Keratinocyte (primary cell): Measurements from ENCODE around the gene ALAS2. TPM values are rescaled to one million over a fixed set of nuclear protein-coding genes. Genes with fewer than 3 reads are reported as not detected.

ENCODE experiments used
- DNase-seq: peaks from one replicate; pipeline ENCODE4 v3.0.0-alpha.2; 2011; ENCODE audit warnings: low read depth, missing footprints, low spot score
- FAIRE-seq: peaks from 2 replicates; lab custom pipeline; 2011; peaks lifted over from hg19 to GRCh38; lab: Jason Lieb, UNC
- H2AFZ ChIP-seq: 2 replicates; pipeline ENCODE4 v1.6.0; 2012; ENCODE audit warnings: low read length, control low read depth, inconsistent platforms; ENCODE audit not compliant: control insufficient read depth
- H3K27ac ChIP-seq: 2 replicates; pipeline ENCODE4 v1.5.1; 2011; ENCODE audit warnings: low read length; ENCODE audit not compliant: control insufficient read depth, insufficient read depth
- H3K27me3 ChIP-seq: 3 replicates; pipeline ENCODE4 v1.6.0; 2011; ENCODE audit warnings: low read length; ENCODE audit not compliant: control insufficient read depth, insufficient read depth; ENCODE audit errors: extremely low read depth
- H3K36me3 ChIP-seq, 2 experiments: 2 replicates in 1 of 2; 3 replicates in 1 of 2; pipeline ENCODE4 v1.5.1; 2011; ENCODE audit warnings: low read length in 2 of 2, mild to moderate bottlenecking in 1 of 2; ENCODE audit not compliant: control insufficient read depth in 2 of 2, insufficient read depth in 2 of 2; ENCODE audit errors: extremely low read depth in 1 of 2
- H3K4me1 ChIP-seq: 3 replicates; pipeline ENCODE4 v1.5.1; 2011; ENCODE audit warnings: low read length; ENCODE audit not compliant: control insufficient read depth, insufficient read depth; ENCODE audit errors: extremely low read depth
- H3K4me2 ChIP-seq: 3 replicates; pipeline ENCODE4 v1.6.0; 2011; ENCODE audit warnings: low read depth, low read length; ENCODE audit not compliant: control insufficient read depth, insufficient read depth; ENCODE audit errors: extremely low read depth
- H3K4me3 ChIP-seq, 3 experiments: fragments of 200-600 bp in 1 of 3; sonication (generic) in 1 of 3; 2 replicates in 2 of 3; 3 replicates in 1 of 3; pipeline ENCODE4 v1.5.1; 2011 to 2016; ENCODE audit warnings: low read length in 3 of 3, mild to moderate bottlenecking in 3 of 3, control low read depth in 2 of 3, inconsistent platforms in 1 of 3, low read depth in 1 of 3, mixed read lengths in 1 of 3, mixed run types in 1 of 3, moderate library complexity in 1 of 3; ENCODE audit not compliant: control insufficient read depth in 2 of 3, insufficient read depth in 2 of 3; ENCODE audit errors: extremely low read depth in 1 of 3
- H3K79me2 ChIP-seq: 2 replicates; pipeline ENCODE4 v1.6.0; 2012; ENCODE audit warnings: low read length; ENCODE audit not compliant: control insufficient read depth, insufficient read depth
- H3K9ac ChIP-seq: 3 replicates; pipeline ENCODE4 v1.6.0; 2011; ENCODE audit warnings: low read length; ENCODE audit not compliant: control insufficient read depth, insufficient read depth; ENCODE audit errors: extremely low read depth
- H3K9me1 ChIP-seq: 3 replicates; pipeline ENCODE4 v1.6.0; 2011; ENCODE audit warnings: low read length; ENCODE audit not compliant: control insufficient read depth, insufficient read depth; ENCODE audit errors: extremely low read depth
- H3K9me3 ChIP-seq: 2 replicates; pipeline ENCODE4 v1.5.1; 2012; ENCODE audit warnings: low read depth, low read length; ENCODE audit not compliant: control insufficient read depth
- H4K20me1 ChIP-seq: 3 replicates; pipeline ENCODE4 v1.6.0; 2011; ENCODE audit warnings: low read length; ENCODE audit not compliant: control insufficient read depth, insufficient read depth; ENCODE audit errors: extremely low read depth
- EZH2 ChIP-seq: IDR thresholded peaks from one replicate; pipeline ENCODE4 v1.6.1; 2012; ENCODE audit warnings: inconsistent platforms, mild to moderate bottlenecking, low read length, moderate library complexity
- dilution Hi-C: fragments of 300-500 bp; cut with MboI; formaldehyde crosslinking; loops from one replicate; pipeline ENCODE4 v1.7.0; 2020; ENCODE audit warnings: low sequenced_read_pairs; ENCODE audit not compliant: extremely low pct_ligation_motif_present
- polyA plus RNA-seq, 5 experiments: library from polyadenylated mRNA; depleted of rRNA in 3 of 5; stranded (reverse) in 3 of 5; stranded (forward) in 1 of 5; unstranded in 1 of 5; fragments of >200 nt; gene quantifications; 1 replicate in 1 of 5; 2 replicates in 3 of 5; 3 replicates in 1 of 5; pipeline versions ENCODE4 v1.2.1 to v1.2.3, GENCODE V29; 2011 to 2012; ENCODE audit warnings: missing spikeins in 2 of 5, low read depth in 1 of 5, low replicate concordance in 1 of 5
- TF ChIP-seq, protein P1 (sequence below), 3 experiments: IDR thresholded peaks in 1 of 3; conservative IDR thresholded peaks in 1 of 3; optimal IDR thresholded peaks in 1 of 3; 2 replicates in 2 of 3; 3 replicates in 1 of 3; pipeline versions ENCODE3 to v1.5.1; 2011; ENCODE audit warnings: low read length in 3 of 3, mild to moderate bottlenecking in 3 of 3, moderate library complexity in 2 of 3, control low read depth in 1 of 3, inconsistent platforms in 1 of 3; ENCODE audit not compliant: insufficient read depth in 2 of 3; ENCODE audit errors: extremely low read depth in 1 of 3

The ALAS2 gene
- polyA plus RNA-seq, 1 donor (not counting 4 experiments of a cell fraction or from before 2014, with no cell fraction given) = not detected

GRCh38 chrX:54964766-54965497 is 65.8 kb downstream of the ALAS2 start:
- no peaks in the 10 kb centered on the region for H3K79me2 ChIP-seq
- no peak for DNase-seq
- FAIRE-seq = no peak
- H3K27me3 ChIP-seq = no peaks in the 10 kb centered on the region
- dilution Hi-C loops = no loop called here
- no peak overlapping the region for H3K4me2 ChIP-seq
- no peak overlapping the region for H2AFZ ChIP-seq
- TF ChIP-seq, protein P1, sequence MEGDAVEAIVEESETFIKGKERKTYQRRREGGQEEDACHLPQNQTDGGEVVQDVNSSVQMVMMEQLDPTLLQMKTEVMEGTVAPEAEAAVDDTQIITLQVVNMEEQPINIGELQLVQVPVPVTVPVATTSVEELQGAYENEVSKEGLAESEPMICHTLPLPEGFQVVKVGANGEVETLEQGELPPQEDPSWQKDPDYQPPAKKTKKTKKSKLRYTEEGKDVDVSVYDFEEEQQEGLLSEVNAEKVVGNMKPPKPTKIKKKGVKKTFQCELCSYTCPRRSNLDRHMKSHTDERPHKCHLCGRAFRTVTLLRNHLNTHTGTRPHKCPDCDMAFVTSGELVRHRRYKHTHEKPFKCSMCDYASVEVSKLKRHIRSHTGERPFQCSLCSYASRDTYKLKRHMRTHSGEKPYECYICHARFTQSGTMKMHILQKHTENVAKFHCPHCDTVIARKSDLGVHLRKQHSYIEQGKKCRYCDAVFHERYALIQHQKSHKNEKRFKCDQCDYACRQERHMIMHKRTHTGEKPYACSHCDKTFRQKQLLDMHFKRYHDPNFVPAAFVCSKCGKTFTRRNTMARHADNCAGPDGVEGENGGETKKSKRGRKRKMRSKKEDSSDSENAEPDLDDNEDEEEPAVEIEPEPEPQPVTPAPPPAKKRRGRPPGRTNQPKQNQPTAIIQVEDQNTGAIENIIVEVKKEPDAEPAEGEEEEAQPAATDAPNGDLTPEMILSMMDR (optimal IDR thresholded peaks at IDR 0.05 in 1 of 3, IDR thresholded peaks at IDR 0.05 in 1 of 3, conservative IDR thresholded peaks at IDR 0.05 in 1 of 3; ENCODE audit: extremely low read depth in 1 of 3, insufficient read depth in 2 of 3, low read length in 3 of 3) = no peak
- no peak for TF ChIP-seq EZH2
- H3K4me1 ChIP-seq = no peaks in the 10 kb centered on the region
- no peak overlapping the region for H3K27ac ChIP-seq
- H3K9me3 ChIP-seq = no peaks in the 10 kb centered on the region
- H3K9ac ChIP-seq = no peak overlapping the region
- H3K9me1 ChIP-seq = no peaks in the 10 kb centered on the region
- H4K20me1 ChIP-seq = no peaks in the 10 kb centered on the region
- no peak overlapping the region for H3K4me3 ChIP-seq
- no peaks in the 10 kb centered on the region for H3K36me3 ChIP-seq

DNA sequence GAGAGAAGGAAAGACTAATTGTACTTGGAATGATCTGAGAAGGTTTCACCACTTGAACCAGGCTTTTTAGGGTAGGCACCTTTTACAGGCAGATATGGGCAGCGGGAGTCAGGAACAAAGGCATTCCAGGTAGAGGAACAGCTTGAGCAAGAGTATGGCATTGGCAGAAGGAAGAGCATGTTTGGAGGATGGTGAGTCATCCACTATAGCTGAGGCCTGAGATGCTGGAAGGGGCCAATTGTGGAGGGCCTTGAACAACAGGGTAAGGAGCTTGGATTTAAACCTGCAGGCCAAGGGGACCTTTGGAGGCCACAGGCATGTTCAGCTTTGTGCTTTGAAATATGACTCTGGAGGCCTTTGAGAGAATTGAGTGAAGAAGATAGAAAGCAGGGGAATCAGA is 69.0 kb downstream of the ALAS2 start:
- no peaks in the 10 kb centered on the region for H3K36me3 ChIP-seq
- H3K27ac ChIP-seq = no peak overlapping the region
- H3K4me2 ChIP-seq = no peak overlapping the region
- no peak for DNase-seq
- no peaks in the 10 kb centered on the region for H4K20me1 ChIP-seq
- no peak overlapping the region for H2AFZ ChIP-seq
- no peak for FAIRE-seq
- no peaks in the 10 kb centered on the region for H3K4me1 ChIP-seq
- TF ChIP-seq, protein P1 (optimal IDR thresholded peaks at IDR 0.05 in 1 of 3, IDR thresholded peaks at IDR 0.05 in 1 of 3, conservative IDR thresholded peaks at IDR 0.05 in 1 of 3; ENCODE audit: extremely low read depth in 1 of 3, insufficient read depth in 2 of 3, low read length in 3 of 3) = no peak
- TF ChIP-seq EZH2 = no peak
- no peak overlapping the region for H3K9ac ChIP-seq
- H3K4me3 ChIP-seq = no peak overlapping the region
- dilution Hi-C loops = no loop called here
- H3K9me3 ChIP-seq = no peaks in the 10 kb centered on the region
- H3K79me2 ChIP-seq = no peaks in the 10 kb centered on the region
- H3K27me3 ChIP-seq = no peaks in the 10 kb centered on the region
- no peaks in the 10 kb centered on the region for H3K9me1 ChIP-seq

Other genes with a start within 250 kb of the ALAS2 start
- 0.01 TPM in 1 of 3 replicates, not detected in the others for gene ITIH6, start 232.7 kb downstream of the ALAS2 start, polyA plus RNA-seq
- 77.5 to 116 TPM (median 85.9 TPM) in 3 replicates for gene MAGED2, start 223.2 kb downstream of the ALAS2 start, polyA plus RNA-seq
- 0.71 to 1.5 TPM (median 0.79 TPM) in 3 replicates for gene TRO, start 110.2 kb downstream of the ALAS2 start, polyA plus RNA-seq
- 0.23 to 0.41 TPM (median 0.33 TPM) in 3 replicates for gene PFKFB1, start 36.8 kb downstream of the ALAS2 start, polyA plus RNA-seq
- 28.0 to 29.0 TPM (median 28.9 TPM) in 3 replicates for gene APEX2, start 30.6 kb downstream of the ALAS2 start, polyA plus RNA-seq
- not detected in 3 replicates for gene PAGE2B, start 44.1 kb upstream of the ALAS2 start, polyA plus RNA-seq
- not detected in 3 replicates for gene PAGE2, start 58.0 kb upstream of the ALAS2 start, polyA plus RNA-seq
- not detected in 3 replicates for gene PAGE5, start 189.4 kb upstream of the ALAS2 start, polyA plus RNA-seq
- gene PAGE3, start 233.9 kb upstream of the ALAS2 start, polyA plus RNA-seq = not detected in 3 replicates